ENCODE results near the gene STOX2.
"Not testable (repeated sequence)": the region's sequence is repeated elsewhere in the genome, so short reads cannot be mapped to it uniquely, and the experiment has no call there.

The STOX2 gene

DNA sequence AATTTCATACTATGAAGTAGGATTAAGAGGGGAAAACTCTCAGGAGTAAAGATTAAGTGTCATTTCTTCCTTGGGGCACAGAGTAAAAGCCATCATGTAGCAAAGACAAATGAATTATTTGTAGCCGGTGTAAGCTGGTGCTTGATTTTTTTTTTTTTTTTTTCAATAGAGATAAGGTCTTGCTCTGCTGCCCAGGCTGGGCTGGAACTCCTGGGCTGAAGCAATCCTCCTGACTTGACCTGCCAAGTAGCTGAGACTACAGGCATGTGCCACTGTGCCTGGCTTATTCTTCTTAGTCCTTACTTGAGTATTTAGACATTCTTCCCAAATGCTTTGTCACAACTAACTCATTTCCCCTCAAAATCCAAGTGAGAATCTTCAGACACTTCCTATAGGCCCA is 125.7 kb downstream of the STOX2 start:
- DNase-seq: no peak

DNA sequence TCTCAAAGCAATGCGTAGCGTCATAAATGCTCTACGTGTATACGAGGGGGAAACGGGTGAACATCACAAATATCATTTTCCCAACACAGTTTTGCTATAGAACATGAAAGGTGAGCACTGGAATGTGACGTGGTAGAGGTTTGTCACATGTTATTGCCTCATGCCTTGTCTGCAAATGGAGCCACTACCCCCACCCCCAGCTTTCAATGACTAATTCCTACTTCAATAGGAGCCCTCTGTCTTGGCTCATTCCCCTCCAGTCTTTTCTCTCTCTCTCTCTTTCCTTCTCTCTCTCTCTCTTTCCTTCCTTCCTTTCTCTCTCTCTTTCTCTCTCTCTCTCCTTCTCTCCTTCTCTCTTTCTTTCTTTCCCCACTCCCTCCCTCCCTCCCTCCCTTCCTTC is 127.0 kb downstream of the STOX2 start:
- no peak for DNase-seq

DNA sequence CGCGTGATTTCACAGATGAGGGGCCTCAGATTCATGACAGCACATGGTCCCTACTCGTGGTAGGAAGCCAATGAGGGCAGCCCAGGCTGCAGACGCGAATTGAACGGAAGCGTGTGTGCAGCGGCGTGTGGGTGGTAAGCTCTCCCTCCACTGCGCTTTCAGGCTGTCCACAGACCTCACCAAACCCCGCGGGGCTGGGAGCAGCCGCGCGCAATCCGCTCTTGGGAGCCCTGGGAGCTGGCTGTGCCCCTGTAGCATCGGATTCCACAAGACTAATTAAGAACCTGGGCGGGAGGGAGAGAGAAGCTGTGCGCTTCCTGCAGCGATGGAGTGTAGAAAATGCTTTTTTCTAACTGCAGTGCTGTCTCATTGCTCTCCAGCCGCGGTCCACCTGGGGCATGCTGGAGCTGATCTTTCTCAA is 134.9 kb downstream of the STOX2 start:
- DNase-seq: no peak

DNA sequence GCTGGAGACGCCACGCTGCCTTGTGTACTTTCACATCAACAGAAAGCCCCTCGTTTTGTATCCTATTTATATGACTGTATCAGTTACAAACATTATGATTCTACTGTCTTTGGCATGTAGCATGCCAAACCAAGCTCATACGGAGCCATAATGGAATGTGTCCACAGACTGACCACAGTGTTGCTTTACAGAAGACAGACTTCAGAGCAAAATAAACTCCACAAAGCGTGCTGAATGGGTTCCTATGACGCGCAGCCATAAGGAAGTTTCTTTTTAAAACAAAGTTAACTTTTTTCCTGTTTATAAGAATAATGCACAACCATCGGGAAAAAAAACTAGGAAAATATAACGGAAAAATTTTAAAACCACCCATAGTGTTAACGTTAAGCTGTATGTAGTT is 136.0 kb downstream of the STOX2 start:
- no peak for DNase-seq

DNA sequence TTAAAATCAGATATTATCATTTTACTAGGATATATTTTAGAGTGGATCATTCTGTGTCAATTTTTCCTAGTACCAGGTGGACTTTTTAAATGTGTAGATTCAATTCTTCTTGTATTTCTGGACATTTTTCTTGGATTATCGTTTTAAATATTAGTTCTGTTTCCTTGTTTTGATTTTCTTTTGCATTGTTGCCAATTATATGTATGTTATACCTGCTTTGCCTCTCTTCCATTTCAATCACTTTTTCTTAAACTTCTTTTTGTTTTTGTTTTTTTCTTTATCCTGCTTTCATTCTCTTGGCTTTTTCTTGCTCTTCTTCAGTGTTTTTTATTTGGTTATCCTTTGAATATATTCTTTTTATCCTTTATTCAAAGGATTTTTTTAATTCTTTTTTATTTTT is 141.0 kb downstream of the STOX2 start:
- no peak for DNase-seq

DNA sequence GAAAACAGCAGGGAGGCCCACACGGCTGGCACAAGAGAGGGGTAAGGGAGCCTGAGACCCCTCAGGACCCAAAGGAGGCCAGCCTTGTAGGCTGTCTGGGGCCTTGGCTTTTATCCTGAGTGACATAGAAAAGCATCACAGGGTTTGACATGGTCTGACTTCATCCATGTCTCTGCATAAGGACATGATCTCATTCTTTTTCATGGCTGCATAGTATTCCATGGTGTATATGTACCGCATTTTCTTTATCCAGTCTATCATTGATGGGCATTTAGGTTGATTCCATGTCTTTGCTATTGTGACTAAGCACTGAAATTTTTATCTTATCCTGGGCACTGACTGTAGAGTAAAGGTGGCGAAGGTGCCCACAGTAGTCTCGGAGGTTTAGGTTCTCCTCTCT is 146.2 kb downstream of the STOX2 start:
- DNase-seq: not testable (repeated sequence)

DNA sequence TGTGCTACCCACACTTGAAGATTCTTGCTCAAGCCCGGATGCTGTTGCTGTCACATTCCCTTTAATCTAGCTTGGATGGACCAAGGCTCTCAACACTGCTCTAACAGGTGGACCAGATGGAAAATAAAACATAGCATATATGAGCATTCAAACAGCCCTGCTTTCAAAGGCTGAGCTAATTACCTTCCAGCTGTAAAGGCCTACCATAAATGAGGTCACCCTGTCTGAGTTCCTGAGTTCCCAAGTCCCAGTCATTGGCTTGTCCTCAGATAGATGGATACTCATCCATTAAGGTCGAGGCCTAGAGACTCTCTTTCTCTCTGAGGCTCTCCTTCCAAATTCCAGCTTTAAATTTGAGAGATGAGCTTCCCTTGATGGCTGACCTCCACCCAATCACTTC is 147.5 kb downstream of the STOX2 start:
- DNase-seq: no peak

DNA sequence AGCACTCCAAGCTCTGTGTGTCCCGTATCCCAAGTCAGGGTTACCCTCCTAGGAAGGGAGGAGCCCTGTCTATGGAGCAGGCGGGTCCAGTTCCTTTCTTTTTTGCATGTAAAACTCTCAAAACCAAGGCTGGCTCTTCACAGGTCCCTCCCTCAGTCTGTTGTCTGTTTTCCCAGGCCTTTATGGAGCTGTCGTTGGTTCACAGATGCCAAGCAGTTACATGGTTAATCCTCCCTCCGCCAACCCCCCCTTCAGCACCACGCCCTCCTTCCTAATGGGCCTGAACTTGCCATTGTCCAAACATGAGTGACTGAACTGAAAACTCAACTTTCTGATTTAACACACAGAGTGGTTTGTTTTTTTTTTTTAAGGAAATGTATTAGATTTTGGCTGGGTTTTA is 148.3 kb downstream of the STOX2 start:
- no peak for DNase-seq

DNA sequence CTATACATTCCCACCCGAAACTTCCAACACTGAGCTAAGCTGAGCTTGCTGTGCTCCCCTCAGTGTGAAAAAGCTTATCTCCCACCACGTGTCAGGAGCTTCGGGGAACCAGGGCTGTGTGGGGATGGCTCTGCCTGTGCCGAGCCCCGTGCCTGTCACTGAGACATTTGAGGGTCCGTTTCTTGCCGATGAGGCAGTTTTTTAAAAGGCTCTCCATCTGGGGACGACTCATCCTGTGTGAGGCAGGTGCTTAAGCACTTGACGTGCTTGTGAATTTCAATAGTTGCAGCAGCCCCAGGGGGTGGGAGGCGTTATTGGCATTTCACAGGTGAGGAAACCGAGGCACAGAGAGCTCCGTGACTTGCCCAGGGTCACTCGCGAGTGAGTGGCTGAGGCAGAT is 151.8 kb downstream of the STOX2 start:
- DNase-seq: no peak

DNA sequence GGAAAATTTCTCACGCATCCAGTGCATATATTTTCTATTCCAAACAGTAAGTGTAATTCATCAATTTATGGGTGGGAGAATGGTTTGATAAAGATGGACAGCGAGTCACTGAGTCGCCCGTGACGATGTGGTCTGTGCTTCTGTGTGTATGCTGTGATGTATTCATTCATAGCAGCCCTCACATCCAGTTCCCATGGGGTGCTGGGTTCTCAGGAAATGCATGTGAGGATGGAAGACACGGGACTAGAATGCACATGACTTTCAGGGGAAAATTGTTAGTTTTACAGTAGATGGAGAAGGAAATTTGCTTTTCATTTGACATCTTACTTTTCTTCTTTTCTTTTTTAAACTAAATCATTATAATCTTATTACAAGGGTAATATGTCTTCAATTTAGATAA is 152.9 kb downstream of the STOX2 start:
- DNase-seq: no peak

DNA sequence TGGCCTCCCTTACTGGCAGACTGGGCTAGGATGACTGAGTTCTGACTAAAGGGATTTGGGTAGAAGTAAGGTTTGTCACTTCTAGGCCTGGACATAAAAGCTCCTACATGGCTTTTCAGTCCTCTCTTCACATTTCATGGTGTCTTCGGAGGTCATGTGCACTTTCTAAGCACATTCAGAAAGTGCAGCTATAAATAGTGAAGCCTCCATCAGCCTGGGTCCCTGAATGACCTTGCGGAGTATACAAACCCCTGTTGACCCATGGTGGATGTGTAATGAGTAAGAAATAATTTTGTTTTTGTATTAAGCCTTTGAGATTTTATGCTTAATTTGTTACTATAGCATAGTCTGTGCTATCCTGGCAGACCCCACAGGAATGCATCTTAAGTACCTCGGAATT is 154.0 kb downstream of the STOX2 start:
- DNase-seq: no peak

DNA sequence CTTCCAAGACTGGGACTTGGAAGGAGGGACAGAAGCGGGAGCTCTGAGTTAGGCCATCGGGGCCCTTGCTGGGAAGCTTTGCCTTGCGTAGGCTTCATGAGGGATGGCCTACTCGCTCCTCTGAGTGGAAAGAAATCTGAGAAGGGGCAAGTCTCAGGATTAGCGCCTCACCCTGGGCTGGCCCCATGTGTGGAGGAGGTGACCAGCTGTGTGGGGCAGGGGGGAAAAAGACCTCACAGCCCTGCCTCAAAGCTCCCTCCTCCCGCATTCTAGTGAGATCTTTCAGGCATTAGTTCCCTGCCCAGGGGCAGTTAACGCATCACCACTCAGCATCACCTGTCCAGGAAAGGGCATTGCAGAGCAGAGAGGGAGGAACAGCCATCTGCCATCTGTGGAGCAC is 156.5 kb downstream of the STOX2 start:
- no peak for DNase-seq

DNA sequence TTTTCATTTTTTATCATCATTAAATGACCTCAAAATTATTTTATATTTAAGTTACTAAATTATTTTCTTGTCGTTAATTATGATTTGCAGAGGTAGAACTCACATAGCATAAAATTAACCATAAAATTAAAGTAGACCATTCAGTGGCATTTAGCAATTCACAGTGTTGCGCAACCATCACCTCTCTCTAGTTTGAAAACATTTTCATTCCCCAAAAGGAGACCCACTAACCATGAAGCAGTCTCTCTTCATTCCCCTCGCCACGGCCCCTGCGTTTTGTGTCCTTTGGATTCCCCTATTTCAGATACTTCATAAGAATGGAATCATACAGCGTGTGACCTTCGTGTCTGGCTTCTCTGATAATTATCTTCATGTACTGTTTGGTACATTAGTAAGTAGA is 157.7 kb downstream of the STOX2 start:
- DNase-seq: no peak

DNA sequence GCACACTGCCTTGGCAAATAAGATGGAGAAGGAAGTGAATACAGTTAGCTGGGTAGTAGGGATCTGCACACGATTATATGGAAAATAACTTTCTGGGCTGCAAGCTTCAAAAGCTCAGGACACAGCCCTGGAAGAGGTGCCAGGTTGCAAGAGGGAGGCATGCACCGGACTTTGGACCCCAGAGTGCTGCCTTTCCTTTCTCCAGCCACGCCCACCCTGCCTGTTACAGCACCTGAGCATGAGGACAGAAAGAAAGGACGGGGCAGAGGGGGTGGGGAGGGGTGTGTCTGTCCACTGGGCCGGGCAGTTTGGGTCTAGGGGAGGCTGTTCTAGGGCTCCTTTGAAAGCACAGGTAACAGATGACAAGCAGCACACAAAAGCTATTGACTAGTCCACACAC is 159.8 kb downstream of the STOX2 start:
- no peak for DNase-seq

DNA sequence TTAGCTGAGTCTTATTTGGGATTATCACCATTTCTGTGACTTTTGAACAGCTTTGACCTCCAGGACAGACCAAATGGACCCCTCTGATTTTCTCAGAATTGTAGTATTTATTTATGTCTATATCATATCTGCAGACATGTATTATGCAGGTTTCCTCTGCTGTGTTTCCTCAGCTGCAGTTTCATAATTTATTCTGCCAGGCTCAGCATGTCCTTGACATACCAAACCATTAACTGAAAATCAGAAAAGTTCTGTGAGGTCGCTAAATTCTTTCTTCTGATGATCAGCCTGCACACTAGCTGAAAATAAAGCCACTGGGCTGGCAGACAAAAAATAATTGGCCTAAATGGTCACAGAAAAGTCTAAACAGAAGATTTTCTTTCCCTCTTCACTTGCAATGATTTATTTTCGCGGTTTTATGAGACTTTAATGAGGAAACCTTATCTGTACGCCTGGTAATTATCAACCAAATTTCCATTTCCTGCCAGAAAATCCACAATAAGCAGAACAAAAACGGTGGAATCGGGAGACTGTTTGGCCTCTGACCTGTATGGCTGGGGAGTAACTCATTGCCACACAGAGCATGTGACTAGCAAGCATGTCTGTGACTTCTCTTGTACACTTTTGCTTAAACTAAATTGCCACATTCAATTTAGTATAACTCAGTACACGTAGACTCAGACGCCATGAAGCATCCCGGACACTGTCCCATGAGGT is 161.6 kb downstream of the STOX2 start:
- DNase-seq: no peak

DNA sequence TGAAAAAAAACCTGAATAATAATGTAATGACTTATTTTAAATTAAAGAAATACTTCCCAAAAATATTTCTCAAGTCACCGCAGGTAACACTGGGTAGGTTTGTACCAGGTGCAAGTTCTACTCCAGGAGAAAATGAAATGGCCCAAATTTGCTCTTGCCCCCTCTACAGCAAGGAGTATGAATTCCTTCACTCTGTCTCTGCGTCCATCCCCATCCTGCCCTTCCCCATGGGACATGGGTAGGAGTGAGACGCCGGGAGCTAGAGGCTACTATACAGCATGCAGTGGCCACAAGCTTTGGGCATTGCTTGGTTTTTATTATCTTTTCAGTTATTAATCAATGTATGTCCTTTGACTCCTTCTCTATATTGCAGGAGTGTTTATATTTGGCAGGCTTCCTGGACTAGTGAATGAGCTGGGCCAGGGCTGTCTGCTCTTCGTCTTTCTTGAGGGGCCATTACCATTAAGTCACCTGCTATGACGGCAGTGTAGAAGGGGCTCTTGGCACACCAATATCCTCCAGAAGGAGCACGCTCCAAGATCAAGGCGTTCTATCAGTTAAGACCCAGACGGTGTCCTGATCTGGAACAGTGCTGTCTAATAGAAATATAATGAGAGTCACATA is 162.9 kb downstream of the STOX2 start:
- no peak for DNase-seq
